ENCODE results near the gene AMPD3. TPM values are rescaled to one million over a fixed set of nuclear protein-coding genes. Genes with fewer than 3 reads are reported as not detected.

The AMPD3 gene
- total RNA-seq, 1 donor from 2014 or later, result 2.2 TPM

GRCh38 chr11:10484461-10485180 is 29.6 kb downstream of the AMPD3 start:
- no peaks in the 10 kb centered on the region for H3K4me1 Mint-ChIP-seq (ENCODE audit: low read depth)
- H3K27ac Mint-ChIP-seq (ENCODE audit: unreplicated experiment), result no peak overlapping the region
- H3K4me3 Mint-ChIP-seq (ENCODE audit: unreplicated experiment), result no peak overlapping the region
- H3K36me3 Mint-ChIP-seq (ENCODE audit: low read depth), result no peaks in the 10 kb centered on the region
- no peaks in the 10 kb centered on the region for H3K9me3 Mint-ChIP-seq (ENCODE audit: low read depth)
- no peak for DNase-seq (ENCODE audit: low spot score)
- no peak for TF ChIP-seq CTCF (IDR thresholded peaks at IDR 0.05)
- H3K27me3 Mint-ChIP-seq (ENCODE audit: low read depth), result no peaks in the 10 kb centered on the region

- H3K27ac Mint-ChIP-seq (ENCODE audit: unreplicated experiment), result no peak overlapping the region
- H3K4me1 Mint-ChIP-seq (ENCODE audit: low read depth), result peaks cover 8% of the 10 kb centered on the region
Measured at GRCh38 chr11:10485646-10486045, 30.6 kb downstream of the AMPD3 start.

GRCh38 chr11:10486161-10486840 is 31.2 kb downstream of the AMPD3 start:
- no peak for TF ChIP-seq CTCF (IDR thresholded peaks at IDR 0.05)
- no peak overlapping the region for H3K4me3 Mint-ChIP-seq (ENCODE audit: unreplicated experiment)
- no peak overlapping the region for H3K27ac Mint-ChIP-seq (ENCODE audit: unreplicated experiment)
- no peaks in the 10 kb centered on the region for H3K27me3 Mint-ChIP-seq (ENCODE audit: low read depth)
- no peaks in the 10 kb centered on the region for H3K36me3 Mint-ChIP-seq (ENCODE audit: low read depth)
- H3K9me3 Mint-ChIP-seq (ENCODE audit: low read depth), result no peaks in the 10 kb centered on the region
- DNase-seq (ENCODE audit: low spot score), result no peak
- H3K4me1 Mint-ChIP-seq (ENCODE audit: low read depth), result peaks cover 13% of the 10 kb centered on the region

More at GRCh38 chr11:10485646-10486045, 30.6 kb downstream of the AMPD3 start:
- H3K4me3 Mint-ChIP-seq (ENCODE audit: unreplicated experiment), result no peak overlapping the region
- no peak for TF ChIP-seq CTCF (IDR thresholded peaks at IDR 0.05)
- H3K36me3 Mint-ChIP-seq (ENCODE audit: low read depth), result no peaks in the 10 kb centered on the region
- no peak for DNase-seq (ENCODE audit: low spot score)
- H3K27me3 Mint-ChIP-seq (ENCODE audit: low read depth), result no peaks in the 10 kb centered on the region
- H3K9me3 Mint-ChIP-seq (ENCODE audit: low read depth), result no peaks in the 10 kb centered on the region

- Mint-ChIP-seq H3K27ac (ENCODE audit: unreplicated experiment) (no peak overlapping the region), H3K27me3 (ENCODE audit: low read depth) (no peaks in the 10 kb centered on the region), H3K4me1 (ENCODE audit: low read depth) (peaks cover 13% of the 10 kb centered on the region), H3K36me3 (ENCODE audit: low read depth) (no peaks in the 10 kb centered on the region), H3K4me3 (ENCODE audit: unreplicated experiment) (no peak overlapping the region), H3K9me3 (ENCODE audit: low read depth) (no peaks in the 10 kb centered on the region)
- TF ChIP-seq CTCF (IDR thresholded peaks at IDR 0.05), result no peak
- no peak for DNase-seq (ENCODE audit: low spot score)
Measured at GRCh38 chr11:10487002-10487647, 32.1 kb downstream of the AMPD3 start.

- Mint-ChIP-seq H3K4me3 (ENCODE audit: unreplicated experiment) (no peak overlapping the region), H3K27me3 (ENCODE audit: low read depth) (no peaks in the 10 kb centered on the region), H3K36me3 (ENCODE audit: low read depth) (no peaks in the 10 kb centered on the region), H3K9me3 (ENCODE audit: low read depth) (no peaks in the 10 kb centered on the region), H3K4me1 (ENCODE audit: low read depth) (peaks cover 13% of the 10 kb centered on the region), H3K27ac (ENCODE audit: unreplicated experiment) (no peak overlapping the region)
- no peak for TF ChIP-seq CTCF (IDR thresholded peaks at IDR 0.05)
- DNase-seq (ENCODE audit: low spot score), result no peak
Measured at GRCh38 chr11:10488121-10488933, 33.3 kb downstream of the AMPD3 start.

Data from chondrocyte (in vitro differentiated cells).